GM23338 (cell line): ENCODE data around the gene CCDC149.

Experiments
- CREB1 ChIP-seq: fragments of 250-450 bp; sonication (Bioruptor Pico); IDR thresholded peaks from 2 replicates; pipeline ENCODE4 v1.5.0; 2020; ENCODE audit warnings: low read depth, mild to moderate bottlenecking, moderate library complexity
- EZH2 ChIP-seq: fragments of 200-600 bp; sonication (generic); IDR thresholded peaks from one replicate; pipeline ENCODE4 v1.8.0; 2017; ENCODE audit warnings: antibody characterized with exemption, mild to moderate bottlenecking, low read depth; ENCODE audit not compliant: unreplicated experiment
- EZH2phosphoT487 ChIP-seq: fragments of 200-600 bp; sonication (generic); IDR thresholded peaks from one replicate; pipeline ENCODE4 v1.8.1; 2018; ENCODE audit warnings: antibody characterized with exemption; ENCODE audit not compliant: unreplicated experiment
- JUNB ChIP-seq: IDR thresholded peaks from one replicate; pipeline ENCODE4 v1.6.1; 2016; ENCODE audit warnings: antibody characterized with exemption; ENCODE audit not compliant: unreplicated experiment
- NANOG ChIP-seq: IDR thresholded peaks from 2 replicates; pipeline ENCODE4 v1.6.1; 2016; ENCODE audit warnings: antibody characterized with exemption, borderline replicate concordance
- POLR2AphosphoS5 ChIP-seq: IDR thresholded peaks from 2 replicates; pipeline ENCODE4 v1.6.1; 2016; ENCODE audit warnings: antibody characterized with exemption, low read depth
- REST ChIP-seq: IDR thresholded peaks from one replicate; pipeline ENCODE4 v1.6.1; 2018; ENCODE audit warnings: antibody characterized with exemption; ENCODE audit not compliant: unreplicated experiment
- STAT1 ChIP-seq: IDR thresholded peaks from one replicate; pipeline ENCODE4 v1.6.1; 2016; ENCODE audit warnings: antibody characterized with exemption; ENCODE audit not compliant: unreplicated experiment
- ZNF114 ChIP-seq: fragments of 250-450 bp; sonication (Bioruptor Pico); IDR thresholded peaks from 2 replicates; pipeline ENCODE4 v1.5.0; 2020; ENCODE audit warnings: mild to moderate bottlenecking, moderate library complexity
- ZNF331 ChIP-seq: fragments of 250-450 bp; sonication (Bioruptor Pico); IDR thresholded peaks from 2 replicates; pipeline ENCODE4 v1.5.0; 2020; ENCODE audit warnings: low read depth, mild to moderate bottlenecking, moderate library complexity
- TF ChIP-seq, protein P1 (sequence below), 2 experiments: fragments of 200-600 bp in 1 of 2; sonication (generic) in 1 of 2; conservative IDR thresholded peaks; 2 replicates each; pipeline versions ENCODE4 v1.5.1 to v1.6.1; 2016 to 2017; ENCODE audit warnings: antibody characterized with exemption in 2 of 2, low read depth in 2 of 2, mild to moderate bottlenecking in 2 of 2, moderate library complexity in 1 of 2
- TF ChIP-seq, protein P2 (sequence below): IDR thresholded peaks from 2 replicates; pipeline ENCODE4 v1.6.1; 2016; ENCODE audit warnings: antibody characterized with exemption

DNA sequence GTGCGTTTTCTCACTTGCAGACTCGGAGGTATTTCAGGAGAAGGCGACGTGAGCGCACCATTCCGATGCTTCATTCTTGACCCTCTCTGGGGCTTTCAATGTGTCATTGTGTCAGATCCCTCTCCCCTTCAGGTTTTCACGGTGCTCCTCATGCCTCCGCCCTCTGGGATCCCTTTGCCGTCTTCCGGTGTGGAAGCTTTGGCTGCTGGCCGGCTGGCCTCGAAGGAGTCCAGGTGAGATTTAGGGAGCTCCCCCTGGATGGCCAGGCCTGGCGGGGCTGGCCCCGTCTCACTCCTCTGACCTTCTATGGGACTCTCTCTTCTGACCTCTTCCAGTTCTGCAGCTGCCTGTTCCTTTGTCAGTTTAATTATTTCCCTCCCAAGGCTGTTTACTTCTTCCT lies 104.6 kb downstream of the CCDC149 start:
- no peak for TF ChIP-seq REST
- TF ChIP-seq, protein P1, sequence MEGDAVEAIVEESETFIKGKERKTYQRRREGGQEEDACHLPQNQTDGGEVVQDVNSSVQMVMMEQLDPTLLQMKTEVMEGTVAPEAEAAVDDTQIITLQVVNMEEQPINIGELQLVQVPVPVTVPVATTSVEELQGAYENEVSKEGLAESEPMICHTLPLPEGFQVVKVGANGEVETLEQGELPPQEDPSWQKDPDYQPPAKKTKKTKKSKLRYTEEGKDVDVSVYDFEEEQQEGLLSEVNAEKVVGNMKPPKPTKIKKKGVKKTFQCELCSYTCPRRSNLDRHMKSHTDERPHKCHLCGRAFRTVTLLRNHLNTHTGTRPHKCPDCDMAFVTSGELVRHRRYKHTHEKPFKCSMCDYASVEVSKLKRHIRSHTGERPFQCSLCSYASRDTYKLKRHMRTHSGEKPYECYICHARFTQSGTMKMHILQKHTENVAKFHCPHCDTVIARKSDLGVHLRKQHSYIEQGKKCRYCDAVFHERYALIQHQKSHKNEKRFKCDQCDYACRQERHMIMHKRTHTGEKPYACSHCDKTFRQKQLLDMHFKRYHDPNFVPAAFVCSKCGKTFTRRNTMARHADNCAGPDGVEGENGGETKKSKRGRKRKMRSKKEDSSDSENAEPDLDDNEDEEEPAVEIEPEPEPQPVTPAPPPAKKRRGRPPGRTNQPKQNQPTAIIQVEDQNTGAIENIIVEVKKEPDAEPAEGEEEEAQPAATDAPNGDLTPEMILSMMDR (conservative IDR thresholded peaks at IDR 0.05; ENCODE audit: low read depth in 2 of 2): no peak
- no peak for TF ChIP-seq POLR2AphosphoS5
- TF ChIP-seq EZH2: no peak
- TF ChIP-seq JUNB: no peak
- TF ChIP-seq STAT1: no peak
- no peak for TF ChIP-seq EZH2phosphoT487
- TF ChIP-seq CREB1 (CRISPR knock-in tag): no peak
- TF ChIP-seq ZNF114 (CRISPR knock-in tag): no peak
- no peak for TF ChIP-seq ZNF331 (CRISPR knock-in tag)
- TF ChIP-seq NANOG: no peak
- TF ChIP-seq, protein P2, sequence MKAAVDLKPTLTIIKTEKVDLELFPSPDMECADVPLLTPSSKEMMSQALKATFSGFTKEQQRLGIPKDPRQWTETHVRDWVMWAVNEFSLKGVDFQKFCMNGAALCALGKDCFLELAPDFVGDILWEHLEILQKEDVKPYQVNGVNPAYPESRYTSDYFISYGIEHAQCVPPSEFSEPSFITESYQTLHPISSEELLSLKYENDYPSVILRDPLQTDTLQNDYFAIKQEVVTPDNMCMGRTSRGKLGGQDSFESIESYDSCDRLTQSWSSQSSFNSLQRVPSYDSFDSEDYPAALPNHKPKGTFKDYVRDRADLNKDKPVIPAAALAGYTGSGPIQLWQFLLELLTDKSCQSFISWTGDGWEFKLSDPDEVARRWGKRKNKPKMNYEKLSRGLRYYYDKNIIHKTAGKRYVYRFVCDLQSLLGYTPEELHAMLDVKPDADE: no peak
